ENCODE results near the gene GSAP. TPM values are rescaled to one million over a fixed set of nuclear protein-coding genes. Genes with fewer than 3 reads are reported as not detected.

GSAP gene
- polyA plus RNA-seq, 1 of the 3 experiments (the other 2 are of a cell fraction): 5.9 TPM

DNA sequence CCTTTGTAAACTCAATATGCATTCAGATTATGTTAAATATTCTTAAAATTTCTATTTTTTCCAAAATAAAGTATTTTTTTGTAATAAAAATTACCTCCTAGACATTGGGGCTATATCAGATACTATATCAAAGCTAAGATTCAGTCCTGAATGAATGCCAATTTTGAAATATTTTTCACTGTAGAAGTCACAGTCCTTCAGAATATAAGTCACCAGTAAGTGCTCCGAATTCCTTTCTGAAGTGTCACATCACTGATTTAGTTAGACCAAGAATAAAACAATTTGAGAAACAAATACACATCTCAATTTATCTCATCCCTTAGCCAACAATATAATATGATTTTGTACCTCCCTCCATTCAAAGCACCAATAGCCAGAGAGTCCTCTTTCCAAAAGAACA, 33.9 kb upstream of the GSAP start:
- Histone ChIP-seq H3K9ac (no peak overlapping the region), H3F3A (replicated peaks; ENCODE audit: insufficient read depth) (no peaks in the 10 kb centered on the region), H3K27me3 (ENCODE audit: insufficient read depth) (no peaks in the 10 kb centered on the region), H3K36me3 (replicated peaks in 1 of 2; ENCODE audit: control insufficient read depth in 1 of 2, insufficient read depth in 2 of 2, low read length in 1 of 2) (no peaks in the 10 kb centered on the region), H3K4me2 (no peak overlapping the region), H3K27ac (ENCODE audit: low read depth in 2 of 2, low read length in 1 of 2) (no peak overlapping the region), H3K4me1 (ENCODE audit: control insufficient read depth in 1 of 2, insufficient read depth in 2 of 2, low read depth in 1 of 2, low read length in 1 of 2) (peaks cover 0 to 4% of the 10 kb centered on the region in 2 experiments; a peak in 2 of 4 replicates), H3K9me2 (no peaks in the 10 kb centered on the region), H4K20me1 (ENCODE audit: insufficient read depth) (no peaks in the 10 kb centered on the region), H3K9me3 (no peaks in the 10 kb centered on the region), H2AFZ (ENCODE audit: low read depth) (no peak overlapping the region), H3K79me2 (ENCODE audit: insufficient read depth) (no peaks in the 10 kb centered on the region), H3K4me3 (ENCODE audit: low read depth in 2 of 2, low read length in 1 of 2) (no peak overlapping the region)
- POLR2A ChIA-PET: no interaction called here
- DNase-seq: no peak
- CTCF ChIA-PET: interaction anchor here (0.7 kb wide), 1 partner anchor 20 kb away, joined by 3 read pairs; no protein-coding TSS in a partner anchor
- 44% methylated on average over 1 of the region's 1 CpG for WGBS (ENCODE audit: low lambda C conversion rate)
- TF ChIP-seq, protein P1, sequence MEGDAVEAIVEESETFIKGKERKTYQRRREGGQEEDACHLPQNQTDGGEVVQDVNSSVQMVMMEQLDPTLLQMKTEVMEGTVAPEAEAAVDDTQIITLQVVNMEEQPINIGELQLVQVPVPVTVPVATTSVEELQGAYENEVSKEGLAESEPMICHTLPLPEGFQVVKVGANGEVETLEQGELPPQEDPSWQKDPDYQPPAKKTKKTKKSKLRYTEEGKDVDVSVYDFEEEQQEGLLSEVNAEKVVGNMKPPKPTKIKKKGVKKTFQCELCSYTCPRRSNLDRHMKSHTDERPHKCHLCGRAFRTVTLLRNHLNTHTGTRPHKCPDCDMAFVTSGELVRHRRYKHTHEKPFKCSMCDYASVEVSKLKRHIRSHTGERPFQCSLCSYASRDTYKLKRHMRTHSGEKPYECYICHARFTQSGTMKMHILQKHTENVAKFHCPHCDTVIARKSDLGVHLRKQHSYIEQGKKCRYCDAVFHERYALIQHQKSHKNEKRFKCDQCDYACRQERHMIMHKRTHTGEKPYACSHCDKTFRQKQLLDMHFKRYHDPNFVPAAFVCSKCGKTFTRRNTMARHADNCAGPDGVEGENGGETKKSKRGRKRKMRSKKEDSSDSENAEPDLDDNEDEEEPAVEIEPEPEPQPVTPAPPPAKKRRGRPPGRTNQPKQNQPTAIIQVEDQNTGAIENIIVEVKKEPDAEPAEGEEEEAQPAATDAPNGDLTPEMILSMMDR (IDR thresholded peaks at IDR 0.05): no peak
- no peak for TF ChIP-seq FOXJ3 (CRISPR knock-in tag; IDR thresholded peaks at IDR 0.05)
- TF ChIP-seq, protein P2, sequence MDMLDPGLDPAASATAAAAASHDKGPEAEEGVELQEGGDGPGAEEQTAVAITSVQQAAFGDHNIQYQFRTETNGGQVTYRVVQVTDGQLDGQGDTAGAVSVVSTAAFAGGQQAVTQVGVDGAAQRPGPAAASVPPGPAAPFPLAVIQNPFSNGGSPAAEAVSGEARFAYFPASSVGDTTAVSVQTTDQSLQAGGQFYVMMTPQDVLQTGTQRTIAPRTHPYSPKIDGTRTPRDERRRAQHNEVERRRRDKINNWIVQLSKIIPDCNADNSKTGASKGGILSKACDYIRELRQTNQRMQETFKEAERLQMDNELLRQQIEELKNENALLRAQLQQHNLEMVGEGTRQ (IDR thresholded peaks at IDR 0.05; ENCODE audit: borderline replicate concordance, low read depth, low read length): no peak
- TF ChIP-seq, protein P3, sequence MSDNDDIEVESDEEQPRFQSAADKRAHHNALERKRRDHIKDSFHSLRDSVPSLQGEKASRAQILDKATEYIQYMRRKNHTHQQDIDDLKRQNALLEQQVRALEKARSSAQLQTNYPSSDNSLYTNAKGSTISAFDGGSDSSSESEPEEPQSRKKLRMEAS (IDR thresholded peaks at IDR 0.05; ENCODE audit: low read depth): no peak
- TF ChIP-seq RCOR1 (IDR thresholded peaks at IDR 0.05; ENCODE audit: low read length): no peak
- no peak for TF ChIP-seq CHD2 (IDR thresholded peaks at IDR 0.05; ENCODE audit: low read length, partially characterized antibody)
- TF ChIP-seq SMC3 (IDR thresholded peaks at IDR 0.05; ENCODE audit: low read depth, low read length): no peak
- no peak for TF ChIP-seq ELF1 (IDR thresholded peaks at IDR 0.05)
- TF ChIP-seq, protein P4, sequence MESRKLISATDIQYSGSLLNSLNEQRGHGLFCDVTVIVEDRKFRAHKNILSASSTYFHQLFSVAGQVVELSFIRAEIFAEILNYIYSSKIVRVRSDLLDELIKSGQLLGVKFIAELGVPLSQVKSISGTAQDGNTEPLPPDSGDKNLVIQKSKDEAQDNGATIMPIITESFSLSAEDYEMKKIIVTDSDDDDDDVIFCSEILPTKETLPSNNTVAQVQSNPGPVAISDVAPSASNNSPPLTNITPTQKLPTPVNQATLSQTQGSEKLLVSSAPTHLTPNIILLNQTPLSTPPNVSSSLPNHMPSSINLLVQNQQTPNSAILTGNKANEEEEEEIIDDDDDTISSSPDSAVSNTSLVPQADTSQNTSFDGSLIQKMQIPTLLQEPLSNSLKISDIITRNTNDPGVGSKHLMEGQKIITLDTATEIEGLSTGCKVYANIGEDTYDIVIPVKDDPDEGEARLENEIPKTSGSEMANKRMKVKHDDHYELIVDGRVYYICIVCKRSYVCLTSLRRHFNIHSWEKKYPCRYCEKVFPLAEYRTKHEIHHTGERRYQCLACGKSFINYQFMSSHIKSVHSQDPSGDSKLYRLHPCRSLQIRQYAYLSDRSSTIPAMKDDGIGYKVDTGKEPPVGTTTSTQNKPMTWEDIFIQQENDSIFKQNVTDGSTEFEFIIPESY (IDR thresholded peaks at IDR 0.05; ENCODE audit: borderline replicate concordance, low read depth): no peak
- no peak for TF ChIP-seq MXI1 (IDR thresholded peaks at IDR 0.05; ENCODE audit: low read depth, low read length)
- peak; percentile 41; the same call in 1 of the 2 replicates for TF ChIP-seq TEAD4 (IDR thresholded peaks at IDR 0.05; ENCODE audit: borderline replicate concordance, insufficient read depth)
- no peak for TF ChIP-seq GATA2 (CRISPR knock-in tag; IDR thresholded peaks at IDR 0.05)
- TF ChIP-seq MEF2A (IDR thresholded peaks at IDR 0.05; ENCODE audit: borderline replicate concordance, low read depth): peak; percentile 69; the same call in 1 of the 2 replicates
- peak; percentile 54; the same call in 1 of the 2 replicates for TF ChIP-seq NFIC (IDR thresholded peaks at IDR 0.05; ENCODE audit: borderline replicate concordance)
- TF ChIP-seq, protein P5, sequence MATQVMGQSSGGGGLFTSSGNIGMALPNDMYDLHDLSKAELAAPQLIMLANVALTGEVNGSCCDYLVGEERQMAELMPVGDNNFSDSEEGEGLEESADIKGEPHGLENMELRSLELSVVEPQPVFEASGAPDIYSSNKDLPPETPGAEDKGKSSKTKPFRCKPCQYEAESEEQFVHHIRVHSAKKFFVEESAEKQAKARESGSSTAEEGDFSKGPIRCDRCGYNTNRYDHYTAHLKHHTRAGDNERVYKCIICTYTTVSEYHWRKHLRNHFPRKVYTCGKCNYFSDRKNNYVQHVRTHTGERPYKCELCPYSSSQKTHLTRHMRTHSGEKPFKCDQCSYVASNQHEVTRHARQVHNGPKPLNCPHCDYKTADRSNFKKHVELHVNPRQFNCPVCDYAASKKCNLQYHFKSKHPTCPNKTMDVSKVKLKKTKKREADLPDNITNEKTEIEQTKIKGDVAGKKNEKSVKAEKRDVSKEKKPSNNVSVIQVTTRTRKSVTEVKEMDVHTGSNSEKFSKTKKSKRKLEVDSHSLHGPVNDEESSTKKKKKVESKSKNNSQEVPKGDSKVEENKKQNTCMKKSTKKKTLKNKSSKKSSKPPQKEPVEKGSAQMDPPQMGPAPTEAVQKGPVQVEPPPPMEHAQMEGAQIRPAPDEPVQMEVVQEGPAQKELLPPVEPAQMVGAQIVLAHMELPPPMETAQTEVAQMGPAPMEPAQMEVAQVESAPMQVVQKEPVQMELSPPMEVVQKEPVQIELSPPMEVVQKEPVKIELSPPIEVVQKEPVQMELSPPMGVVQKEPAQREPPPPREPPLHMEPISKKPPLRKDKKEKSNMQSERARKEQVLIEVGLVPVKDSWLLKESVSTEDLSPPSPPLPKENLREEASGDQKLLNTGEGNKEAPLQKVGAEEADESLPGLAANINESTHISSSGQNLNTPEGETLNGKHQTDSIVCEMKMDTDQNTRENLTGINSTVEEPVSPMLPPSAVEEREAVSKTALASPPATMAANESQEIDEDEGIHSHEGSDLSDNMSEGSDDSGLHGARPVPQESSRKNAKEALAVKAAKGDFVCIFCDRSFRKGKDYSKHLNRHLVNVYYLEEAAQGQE (IDR thresholded peaks at IDR 0.05; ENCODE audit: low read depth, low read length): no peak
- TF ChIP-seq FOSL2 (IDR thresholded peaks at IDR 0.05; ENCODE audit: borderline replicate concordance, low read depth): peak; percentile 49; the same call in 1 of the 2 replicates
- TF ChIP-seq EZH2phosphoT487 (IDR thresholded peaks at IDR 0.05; ENCODE audit: borderline replicate concordance, low read depth): no peak
- TF ChIP-seq GABPA (IDR thresholded peaks at IDR 0.05; ENCODE audit: low read depth): no peak
- TF ChIP-seq TAF1 (IDR thresholded peaks at IDR 0.05; ENCODE audit: borderline replicate concordance, low read depth, low read length): no peak
- no peak for TF ChIP-seq FOXM1 (IDR thresholded peaks at IDR 0.05; ENCODE audit: low read depth)
- TF ChIP-seq POLR2AphosphoS5 (IDR thresholded peaks at IDR 0.05; ENCODE audit: low read depth, low read length): no peak
- no peak for TF ChIP-seq SIN3A (IDR thresholded peaks at IDR 0.05; ENCODE audit: borderline replicate concordance, low read depth, low read length)
- TF ChIP-seq, protein P6, sequence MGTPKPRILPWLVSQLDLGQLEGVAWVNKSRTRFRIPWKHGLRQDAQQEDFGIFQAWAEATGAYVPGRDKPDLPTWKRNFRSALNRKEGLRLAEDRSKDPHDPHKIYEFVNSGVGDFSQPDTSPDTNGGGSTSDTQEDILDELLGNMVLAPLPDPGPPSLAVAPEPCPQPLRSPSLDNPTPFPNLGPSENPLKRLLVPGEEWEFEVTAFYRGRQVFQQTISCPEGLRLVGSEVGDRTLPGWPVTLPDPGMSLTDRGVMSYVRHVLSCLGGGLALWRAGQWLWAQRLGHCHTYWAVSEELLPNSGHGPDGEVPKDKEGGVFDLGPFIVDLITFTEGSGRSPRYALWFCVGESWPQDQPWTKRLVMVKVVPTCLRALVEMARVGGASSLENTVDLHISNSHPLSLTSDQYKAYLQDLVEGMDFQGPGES (IDR thresholded peaks at IDR 0.05; ENCODE audit: low read depth, low read length): no peak
- TF ChIP-seq EP300 (IDR thresholded peaks at IDR 0.05; ENCODE audit: borderline replicate concordance in 1 of 2, low read depth in 1 of 2, low read length in 1 of 2): no peak; a peak in 1 of 4 replicates
- no peak for TF ChIP-seq NRF1 (IDR thresholded peaks at IDR 0.05; ENCODE audit: low read depth, low read length)
